HG03064 (cell line): Measurements from ENCODE around the gene FHIT.

Experiments used
- ATAC-seq: cut with Tn5 transposase; IDR thresholded peaks from one replicate; pipeline ENCODE4 v1.9.1; 2021; ENCODE audit warnings: low read depth; ENCODE audit not compliant: unreplicated experiment

The FHIT gene

GRCh38 chr3:60598671-60599070 lies 652.6 kb downstream of the FHIT start:
- ATAC-seq: no peak

DNA sequence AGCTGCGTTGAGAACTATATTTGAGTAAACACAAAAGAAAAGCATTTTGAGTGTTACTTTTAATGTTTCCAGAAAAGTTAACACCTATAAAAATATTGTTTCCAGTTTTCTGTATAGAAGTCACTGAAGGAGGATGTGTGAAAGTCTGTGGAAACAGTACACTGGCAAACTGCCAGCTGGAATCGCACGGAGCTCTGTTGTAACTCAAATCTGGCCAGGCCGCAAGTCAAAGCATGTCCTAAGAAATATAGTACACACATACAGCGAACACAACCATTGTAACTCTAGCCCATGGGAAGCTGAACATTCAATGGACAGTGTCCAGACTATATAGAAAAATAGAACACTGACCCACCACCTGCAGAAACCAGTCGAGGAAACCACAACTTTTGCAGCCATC lies 657.2 kb downstream of the FHIT start:
- no peak for ATAC-seq

- no peak for ATAC-seq
Measured at GRCh38 chr3:60591267-60591666, 660.0 kb downstream of the FHIT start.

GRCh38 chr3:60588806-60589205 lies 662.4 kb downstream of the FHIT start:
- no peak for ATAC-seq

GRCh38 chr3:60585918-60586317 lies 665.3 kb downstream of the FHIT start:
- ATAC-seq: no peak

DNA sequence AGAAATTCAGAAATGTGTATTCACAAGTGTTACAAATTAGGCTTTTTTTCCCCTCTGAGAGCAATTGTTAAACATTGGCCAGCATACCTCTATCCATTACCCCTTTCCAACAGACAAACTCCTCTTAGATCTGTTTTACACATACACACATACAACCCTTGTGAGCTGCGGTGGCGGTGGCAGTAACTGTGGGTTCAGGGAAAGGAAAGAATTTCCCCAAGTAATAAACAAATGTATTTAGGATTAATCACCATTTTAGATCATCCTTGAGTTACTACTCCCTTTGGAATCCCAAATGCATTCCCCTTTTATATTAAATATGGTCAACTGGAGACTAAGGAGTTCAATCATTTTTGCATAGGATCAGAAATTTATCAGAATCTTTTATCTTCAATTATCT lies 667.0 kb downstream of the FHIT start:
- ATAC-seq: no peak

GRCh38 chr3:60582288-60582687 lies 669.0 kb downstream of the FHIT start:
- no peak for ATAC-seq

DNA sequence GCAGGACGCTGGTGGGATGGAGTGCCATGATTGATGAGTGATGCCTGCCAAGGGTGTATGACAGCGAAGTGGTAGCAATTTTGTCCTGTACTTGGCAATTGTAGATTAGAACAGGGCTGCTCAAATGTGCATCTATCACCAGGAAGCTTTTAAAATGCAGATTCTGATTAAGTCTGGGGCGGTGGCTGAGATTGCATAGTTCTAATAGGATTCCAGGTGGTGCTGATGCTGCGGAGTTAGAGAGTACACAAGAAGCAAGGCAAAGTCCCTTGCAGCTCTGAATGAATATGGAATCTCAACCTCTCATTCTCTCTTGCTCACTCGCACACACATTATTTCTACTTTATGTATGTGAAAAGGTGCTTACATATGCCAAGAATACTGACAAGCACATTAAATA lies 670.4 kb downstream of the FHIT start:
- ATAC-seq: no peak

GRCh38 chr3:60579734-60580133 lies 671.5 kb downstream of the FHIT start:
- ATAC-seq: no peak

DNA sequence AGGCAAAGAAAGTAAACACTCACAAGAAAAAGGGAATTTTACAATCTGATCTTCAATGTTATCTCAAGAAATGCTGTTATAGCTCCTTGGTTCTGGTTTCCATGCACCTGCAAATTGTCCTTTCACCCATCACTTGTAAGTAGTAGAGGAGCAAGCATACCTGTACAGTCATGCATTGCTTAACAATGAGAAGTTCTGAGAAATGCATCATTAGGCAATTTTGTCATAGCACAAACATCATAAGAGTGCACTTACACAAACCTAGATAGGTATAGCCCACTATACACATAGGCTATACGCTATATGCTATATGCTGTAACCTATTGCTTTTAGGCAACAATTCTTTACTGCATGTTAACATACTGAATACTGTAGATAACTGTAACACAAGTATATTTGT lies 672.3 kb downstream of the FHIT start:
- no peak for ATAC-seq

- ATAC-seq: no peak
Measured at GRCh38 chr3:60577601-60578000, 673.7 kb downstream of the FHIT start.

- ATAC-seq: no peak
Measured at GRCh38 chr3:60575718-60576272, 675.5 kb downstream of the FHIT start.

DNA sequence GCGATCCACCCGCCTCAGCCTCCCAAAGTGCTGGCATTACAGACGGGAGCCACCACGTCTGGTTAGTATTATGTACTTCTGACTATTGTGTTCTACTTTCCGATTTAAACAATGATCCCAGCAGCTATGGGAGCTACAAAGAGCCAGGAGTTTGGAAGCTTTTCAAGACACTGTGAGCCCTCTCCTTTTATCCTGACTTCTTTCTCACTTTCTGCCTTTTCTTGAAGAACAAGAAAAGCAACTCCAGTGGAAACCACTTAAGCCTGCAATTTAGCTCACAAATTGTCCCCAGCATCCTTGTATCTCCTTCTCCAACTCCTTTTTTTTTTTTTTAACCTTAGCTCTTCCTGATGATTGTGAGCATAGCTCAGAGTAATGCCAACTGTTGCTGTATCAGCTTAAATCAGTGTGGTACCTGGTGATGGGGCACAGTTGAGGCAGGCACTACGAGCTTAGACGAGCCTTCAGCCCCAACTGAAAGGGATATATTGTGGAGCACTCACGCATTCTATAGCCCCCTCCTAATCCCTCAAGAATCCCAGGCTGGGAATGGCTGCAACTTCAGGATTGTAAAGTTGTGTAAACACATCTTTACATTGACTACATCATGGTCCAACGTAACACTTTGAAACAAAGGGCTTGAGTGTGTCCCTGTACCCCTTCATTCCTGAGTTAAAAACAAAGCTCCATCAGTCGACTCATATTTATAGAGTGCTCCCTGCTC lies 677.0 kb downstream of the FHIT start:
- ATAC-seq: no peak

DNA sequence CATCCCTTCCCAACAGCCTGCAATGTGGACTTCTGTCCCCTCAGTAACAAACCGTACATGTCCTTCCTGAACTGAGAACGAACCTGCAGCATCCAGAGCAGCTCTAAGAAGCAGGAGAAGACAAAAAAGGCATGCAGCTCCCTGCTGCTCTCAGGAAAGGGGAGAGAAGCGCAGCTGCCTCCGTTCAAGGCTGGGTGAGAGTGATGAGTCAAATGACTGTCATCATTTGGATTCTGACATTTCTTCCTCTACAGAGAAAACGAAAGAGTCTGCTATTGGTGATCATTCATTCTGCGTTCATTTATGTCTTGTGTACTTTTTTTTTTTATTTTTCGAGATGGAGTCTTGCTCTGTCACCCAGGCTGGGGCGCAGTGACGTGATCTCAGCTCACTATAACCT lies 677.8 kb downstream of the FHIT start:
- ATAC-seq: no peak

DNA sequence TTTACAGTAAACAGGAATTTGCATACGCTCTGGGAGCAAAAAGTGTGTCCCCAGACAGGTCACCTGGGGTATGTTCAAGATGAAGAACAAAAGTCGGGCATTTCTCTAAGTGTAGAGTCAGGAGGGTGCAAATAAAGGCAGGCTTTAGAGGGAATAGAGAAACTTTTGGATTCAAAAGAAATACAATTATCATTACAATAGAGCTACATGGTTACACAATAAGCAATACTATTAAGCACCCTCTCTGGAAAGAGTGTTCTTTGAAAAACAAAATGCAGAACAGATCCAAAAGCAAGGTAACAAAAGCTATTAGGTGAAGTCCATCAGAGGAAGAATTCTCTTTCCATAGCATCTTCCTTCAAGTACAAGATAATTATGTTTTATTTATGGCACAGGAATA lies 679.7 kb downstream of the FHIT start:
- no peak for ATAC-seq

- no peak for ATAC-seq
Measured at GRCh38 chr3:60557122-60557521, 694.1 kb downstream of the FHIT start.

GRCh38 chr3:60555686-60556354 lies 695.4 kb downstream of the FHIT start:
- ATAC-seq: peak; percentile 91

GRCh38 chr3:60553144-60553543 lies 698.1 kb downstream of the FHIT start:
- no peak for ATAC-seq

DNA sequence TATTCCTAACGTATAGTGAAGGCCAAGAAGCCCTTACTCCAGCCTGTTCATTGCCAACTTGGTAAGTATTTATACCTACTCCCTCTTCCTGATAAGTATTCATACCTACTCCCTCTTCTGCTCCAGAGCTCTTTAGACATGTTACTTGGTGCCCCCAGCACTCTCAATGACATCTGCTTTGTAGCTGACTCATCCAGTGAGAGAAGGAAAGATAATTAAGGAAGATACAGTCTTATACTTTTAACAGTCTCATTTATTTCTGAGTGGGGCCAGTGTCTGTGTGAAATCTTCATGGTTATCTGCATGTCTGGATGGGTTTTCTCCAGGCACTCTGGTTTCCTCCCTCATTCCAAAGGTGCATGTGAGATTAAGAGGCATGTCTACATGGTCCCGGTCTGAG lies 698.7 kb downstream of the FHIT start:
- no peak for ATAC-seq

DNA sequence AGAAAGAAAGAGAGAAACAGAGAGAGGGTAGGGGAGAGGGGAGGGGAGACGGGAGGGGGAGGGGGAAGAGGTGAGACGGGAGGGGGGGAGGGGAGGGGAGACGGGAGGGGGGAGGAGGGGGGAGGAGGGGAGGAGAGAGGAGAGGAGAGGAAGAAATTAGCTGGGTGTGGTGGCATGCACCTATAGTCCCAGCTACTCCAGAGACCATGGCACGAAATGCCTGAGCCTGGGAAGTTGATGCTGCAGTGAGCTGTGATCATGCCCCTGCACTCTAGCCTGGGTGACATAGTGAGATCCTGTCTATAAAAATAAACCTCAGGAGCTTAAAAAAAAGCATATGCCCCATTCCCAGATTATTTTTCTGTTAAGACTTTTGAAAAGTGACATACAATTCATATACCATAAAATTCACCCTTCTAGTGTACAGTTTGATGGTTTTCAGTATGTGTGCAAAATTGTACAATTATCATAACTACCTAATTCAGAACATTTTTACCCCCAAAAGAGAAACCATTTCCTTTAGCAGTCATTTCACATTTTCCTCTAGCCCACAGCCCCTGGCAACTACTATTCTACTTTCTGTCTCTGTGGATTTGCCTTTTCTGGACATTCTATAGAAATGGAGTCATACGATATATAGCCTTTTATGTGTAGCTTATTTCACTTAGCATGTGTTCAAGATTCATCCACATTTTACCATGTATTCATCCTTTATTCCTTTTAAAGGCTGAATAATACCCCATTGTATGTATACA lies 699.6 kb downstream of the FHIT start:
- ATAC-seq: no peak

GRCh38 chr3:60549863-60550262 lies 701.4 kb downstream of the FHIT start:
- no peak for ATAC-seq
